NCI-H2107 treated with DMSO at 0.1 percent for 48 hours (cell line): ENCODE measurements around the gene CDC42BPB.

ENCODE experiments used
- DNase-seq: peaks from one replicate; lab custom pipeline; 2025; ENCODE audit not compliant: unreplicated experiment; lab: John Stamatoyannopoulos, UW

The CDC42BPB gene

GRCh38 chr14:102999227-102999895 lies 58.0 kb downstream of the CDC42BPB start:
- no peak for DNase-seq

GRCh38 chr14:102998393-102998792 lies 59.0 kb downstream of the CDC42BPB start:
- no peak for DNase-seq

- DNase-seq = no peak
Measured at GRCh38 chr14:102996941-102997340, 60.4 kb downstream of the CDC42BPB start.

GRCh38 chr14:102994689-102995088 lies 62.7 kb downstream of the CDC42BPB start:
- DNase-seq = no peak

- DNase-seq = no peak
Measured at GRCh38 chr14:102993523-102993922, 63.8 kb downstream of the CDC42BPB start.

GRCh38 chr14:102991376-102991775 lies 66.0 kb downstream of the CDC42BPB start:
- no peak for DNase-seq

- no peak for DNase-seq
Measured at GRCh38 chr14:102988054-102988453, 69.3 kb downstream of the CDC42BPB start.

GRCh38 chr14:102986810-102987579 lies 70.4 kb downstream of the CDC42BPB start:
- DNase-seq = no peak

GRCh38 chr14:102985665-102986064 lies 71.7 kb downstream of the CDC42BPB start:
- DNase-seq = no peak

GRCh38 chr14:102984336-102985102 lies 72.8 kb downstream of the CDC42BPB start:
- no peak for DNase-seq

- DNase-seq = no peak
Measured at GRCh38 chr14:102983496-102983895, 73.9 kb downstream of the CDC42BPB start.

- no peak for DNase-seq
Measured at GRCh38 chr14:102982852-102983470, 74.4 kb downstream of the CDC42BPB start.

GRCh38 chr14:102980409-102980810 lies 76.9 kb downstream of the CDC42BPB start:
- DNase-seq = no peak

GRCh38 chr14:102979406-102979805 lies 77.9 kb downstream of the CDC42BPB start:
- no peak for DNase-seq

GRCh38 chr14:102977475-102977874 lies 79.9 kb downstream of the CDC42BPB start:
- DNase-seq = no peak

- DNase-seq = no peak
Measured at GRCh38 chr14:102975662-102976061, 81.7 kb downstream of the CDC42BPB start.

- no peak for DNase-seq
Measured at GRCh38 chr14:102973706-102974285, 83.6 kb downstream of the CDC42BPB start.

GRCh38 chr14:102971836-102972606 lies 85.3 kb downstream of the CDC42BPB start:
- DNase-seq = no peak

GRCh38 chr14:102971314-102971713 lies 86.0 kb downstream of the CDC42BPB start:
- DNase-seq = no peak

- no peak for DNase-seq
Measured at GRCh38 chr14:102970496-102970895, 86.9 kb downstream of the CDC42BPB start.
